Suppressor macrophage treated with lipopolysaccharide for 4 hours (primary cell): Measurements from ENCODE around the gene DEPDC7.
"Not testable (repeated sequence)": the region's sequence is repeated elsewhere in the genome, so short reads cannot be mapped to it uniquely, and the experiment has no call there.

Experiments
- DNase-seq: peaks from one replicate; pipeline ENCODE4 v3.0.0-alpha.2; 2020

DEPDC7 gene

DNA sequence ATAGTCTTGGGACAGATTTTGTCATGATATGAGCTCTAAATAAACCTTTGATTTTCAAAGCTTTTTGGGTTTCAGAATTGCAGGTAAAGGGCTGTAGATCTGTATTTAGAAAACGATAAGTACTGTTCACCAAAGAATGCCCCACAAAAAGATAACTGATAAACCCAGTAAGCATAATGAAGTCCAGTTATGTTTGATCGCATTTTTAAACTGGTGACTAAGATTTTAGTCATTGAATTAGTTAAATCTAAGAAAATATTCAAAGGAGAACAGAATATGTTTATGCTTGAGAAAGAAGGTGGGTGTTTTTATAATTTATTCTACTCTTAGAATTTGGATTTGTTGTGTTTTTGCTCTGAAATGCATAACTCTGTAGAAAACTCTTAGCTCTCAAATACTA, 11.6 kb downstream of the DEPDC7 start:
- no peak for DNase-seq

DNA sequence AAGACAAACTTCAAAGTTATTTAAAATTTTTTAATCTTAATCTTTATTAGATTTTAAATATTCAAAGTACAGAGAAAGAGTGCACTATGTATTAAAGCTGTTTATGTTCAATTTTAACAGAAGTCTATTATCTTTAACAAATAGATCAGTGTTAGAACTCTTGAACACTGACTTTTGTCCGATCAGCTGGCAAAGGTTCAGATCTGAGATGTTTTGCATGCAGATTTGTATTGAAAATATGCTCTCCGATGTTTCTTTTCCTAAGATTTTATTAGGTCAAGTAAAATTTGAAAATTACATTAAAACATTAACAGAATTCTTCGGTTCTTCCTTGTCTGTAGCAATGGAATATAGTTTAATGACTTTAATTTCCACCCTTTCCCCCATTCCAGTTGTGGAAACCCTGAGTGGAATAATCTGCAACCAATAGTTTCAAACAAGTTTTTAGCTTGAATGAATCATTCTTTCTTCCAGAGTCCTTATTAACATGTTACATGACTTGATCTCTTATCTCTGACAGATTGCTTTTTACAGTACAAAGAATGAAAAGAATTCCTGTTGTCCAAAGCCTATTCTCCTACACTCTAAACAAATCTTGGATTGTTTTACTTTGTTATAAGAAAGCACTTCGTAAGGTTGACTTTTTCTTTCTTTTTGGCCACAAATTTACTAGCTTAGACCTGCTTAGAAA, 12.3 kb downstream of the DEPDC7 start:
- no peak for DNase-seq

DNA sequence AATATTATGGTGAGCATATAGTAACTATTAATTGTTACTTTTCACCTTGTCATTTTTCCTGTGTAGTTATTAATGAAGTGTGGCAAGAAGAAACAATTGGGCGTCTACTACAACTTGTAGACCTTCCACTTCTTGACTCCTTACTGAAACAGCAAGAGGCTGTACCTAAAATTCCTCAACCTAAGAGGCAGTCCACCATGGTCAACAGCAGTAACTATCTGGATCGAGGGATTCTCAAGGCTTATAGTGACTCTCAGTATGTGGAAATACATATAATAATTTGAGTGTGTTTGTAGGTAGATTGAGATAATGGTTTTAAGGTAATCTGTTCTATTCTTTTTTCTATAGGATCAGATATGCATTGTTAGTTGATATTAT, 12.8 kb downstream of the DEPDC7 start:
- DNase-seq = no peak

DNA sequence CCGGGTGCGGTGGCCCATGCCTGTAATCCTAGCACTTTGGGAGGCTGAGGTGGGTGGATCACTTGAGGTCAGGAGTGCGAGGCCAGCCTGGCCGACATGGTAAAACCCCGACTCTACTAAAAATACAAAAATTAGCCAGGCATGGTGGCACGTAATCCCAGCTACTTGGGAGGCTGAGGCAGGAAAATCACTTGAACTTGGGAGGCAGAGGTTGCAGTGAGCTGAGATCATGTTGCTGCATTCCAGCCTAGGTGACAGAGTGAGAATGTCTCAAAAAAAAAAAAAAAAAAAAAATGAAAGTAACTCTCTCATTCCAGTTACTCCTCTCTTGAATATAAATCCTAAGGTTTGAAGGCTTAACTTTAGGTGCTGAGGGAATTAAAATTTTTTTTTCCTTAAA, 13.5 kb downstream of the DEPDC7 start:
- not testable (repeated sequence) for DNase-seq

GRCh38 chr11:33033493-33033892, 17.8 kb downstream of the DEPDC7 start:
- no peak for DNase-seq

GRCh38 chr11:33035011-33035410, 19.3 kb downstream of the DEPDC7 start:
- no peak for DNase-seq

GRCh38 chr11:33039274-33040032, 23.8 kb downstream of the DEPDC7 start, which contains the start of gene TCP11L1:
TSS of gene TCP11L1 (plus strand) at chr11:33039572. CDS start at chr11:33043774, 4,202 bp downstream.
- DNase-seq = peak; percentile 81

DNA sequence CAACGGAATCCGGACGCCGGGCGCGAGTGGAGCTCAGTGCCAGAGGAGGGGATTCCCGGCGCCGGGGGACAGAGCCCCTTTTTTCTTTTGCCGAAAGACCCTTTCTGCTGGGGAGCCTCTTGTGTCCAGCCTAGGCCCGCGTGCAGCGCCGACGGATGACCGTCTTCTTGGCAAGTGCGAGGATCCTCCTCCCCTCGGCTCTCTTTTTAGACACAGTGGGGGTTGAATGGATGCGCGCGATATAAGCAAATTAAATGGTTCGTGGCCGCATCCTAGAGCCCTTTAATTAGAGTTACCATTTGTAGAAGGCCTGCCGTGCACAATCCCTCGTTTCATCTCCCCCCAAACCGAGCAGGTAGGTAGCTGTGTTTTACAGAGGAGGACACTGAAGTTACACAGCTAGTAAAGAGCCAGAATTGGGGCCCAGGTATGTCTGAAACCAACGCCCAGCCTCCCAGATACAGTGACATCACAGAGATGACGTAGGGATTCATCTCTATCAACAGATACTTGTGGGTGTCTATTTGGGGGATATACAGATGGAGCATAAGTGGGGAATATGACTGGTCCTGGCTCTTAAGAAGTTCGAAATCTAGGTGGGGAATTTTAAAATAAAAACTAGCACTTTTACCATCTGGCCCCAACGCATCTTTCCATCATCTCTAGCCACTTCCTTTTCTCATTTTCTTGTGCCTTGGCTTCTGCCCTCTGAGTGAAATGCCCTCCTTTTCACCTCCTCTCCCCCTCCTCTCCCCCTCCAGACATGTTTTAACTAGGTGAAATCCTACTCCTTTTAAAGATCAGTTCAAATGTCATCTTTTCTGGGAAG, 24.6 kb downstream of the DEPDC7 start:
- no peak for DNase-seq

GRCh38 chr11:33040862-33041453, 25.3 kb downstream of the DEPDC7 start:
- peak; percentile 30 for DNase-seq

GRCh38 chr11:33043221-33043830, 27.6 kb downstream of the DEPDC7 start:
- DNase-seq = no peak

DNA sequence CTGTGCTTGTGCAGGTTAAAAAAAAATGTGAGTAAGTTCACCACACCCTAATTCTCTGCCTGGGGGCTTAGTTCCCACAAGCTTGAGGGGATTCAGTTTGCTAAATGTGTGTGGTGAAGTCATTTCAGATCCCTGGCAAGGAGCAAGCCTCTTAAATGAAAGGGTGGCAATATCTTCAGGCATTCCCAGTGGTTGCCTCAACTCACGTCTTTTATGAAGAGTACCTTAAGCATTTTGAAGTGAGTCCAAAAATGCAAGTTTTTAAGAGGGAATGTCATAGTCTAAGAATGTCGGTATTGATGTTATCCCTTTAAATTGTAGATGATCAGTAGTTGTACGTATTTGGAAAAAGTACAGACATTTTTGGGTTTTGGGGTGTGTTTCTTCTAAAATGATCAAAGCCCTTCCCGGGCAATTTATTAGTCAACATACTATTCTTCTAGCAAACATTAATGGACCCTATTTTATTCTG, 28.6 kb downstream of the DEPDC7 start:
- no peak for DNase-seq

DNA sequence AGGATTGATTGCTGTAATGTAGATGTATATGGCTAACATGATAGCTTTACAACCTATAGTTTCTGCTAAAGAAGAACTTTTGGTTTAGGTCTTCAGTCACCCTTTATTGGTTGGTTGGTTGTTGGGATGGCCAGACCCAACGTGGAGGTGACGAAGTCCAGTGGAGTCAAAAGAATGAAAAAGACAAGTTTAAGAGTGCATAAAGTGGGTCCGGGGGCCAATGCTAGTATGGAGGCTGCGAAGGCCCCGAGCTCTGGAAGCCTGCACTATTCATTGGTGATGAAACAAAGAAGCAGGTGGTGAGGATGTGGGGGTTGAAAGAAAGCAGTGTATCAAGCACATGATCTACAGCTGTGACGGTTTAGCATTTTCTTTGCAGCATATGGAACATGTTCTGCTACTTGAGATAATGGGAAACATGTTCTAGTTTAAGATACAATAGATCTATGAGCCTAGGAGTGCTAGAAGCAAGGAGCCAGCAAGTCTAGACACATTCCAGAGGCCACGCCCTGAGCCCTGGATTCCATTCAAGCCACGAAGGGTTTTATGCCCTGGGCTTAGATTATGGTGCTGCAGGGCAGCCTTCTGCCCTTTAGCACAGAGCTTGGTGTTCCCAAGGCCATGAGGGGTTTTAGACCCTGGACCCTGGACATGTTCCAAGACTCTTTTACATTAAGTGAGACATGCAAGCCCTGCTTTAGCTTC, 30.0 kb downstream of the DEPDC7 start:
- DNase-seq = no peak

DNA sequence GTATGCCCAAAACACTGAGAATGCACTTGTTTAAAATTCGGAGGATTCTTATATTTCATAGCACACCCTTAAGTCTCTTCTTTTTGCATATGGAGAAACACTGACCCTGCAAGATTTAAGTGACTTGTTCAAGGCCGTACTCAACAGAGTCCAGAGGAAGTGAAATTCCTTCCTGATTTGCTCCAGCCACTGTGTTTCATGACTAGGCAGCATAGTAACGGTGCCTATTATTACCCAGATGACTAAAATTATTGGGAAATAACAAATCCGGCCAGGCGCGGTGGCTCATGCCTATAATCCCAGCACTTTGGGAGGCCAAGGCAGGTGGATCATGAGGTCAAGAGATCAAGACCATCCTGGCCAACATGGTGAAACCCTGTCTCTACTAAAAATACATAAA, 33.0 kb downstream of the DEPDC7 start:
- peak; percentile 92 for DNase-seq

- not testable (repeated sequence) for DNase-seq
Measured at GRCh38 chr11:33049565-33050408, 34.1 kb downstream of the DEPDC7 start.

GRCh38 chr11:33052231-33052630, 36.6 kb downstream of the DEPDC7 start:
- DNase-seq = peak; percentile 53

GRCh38 chr11:33055375-33055774, 39.7 kb downstream of the DEPDC7 start:
- no peak for DNase-seq

DNA sequence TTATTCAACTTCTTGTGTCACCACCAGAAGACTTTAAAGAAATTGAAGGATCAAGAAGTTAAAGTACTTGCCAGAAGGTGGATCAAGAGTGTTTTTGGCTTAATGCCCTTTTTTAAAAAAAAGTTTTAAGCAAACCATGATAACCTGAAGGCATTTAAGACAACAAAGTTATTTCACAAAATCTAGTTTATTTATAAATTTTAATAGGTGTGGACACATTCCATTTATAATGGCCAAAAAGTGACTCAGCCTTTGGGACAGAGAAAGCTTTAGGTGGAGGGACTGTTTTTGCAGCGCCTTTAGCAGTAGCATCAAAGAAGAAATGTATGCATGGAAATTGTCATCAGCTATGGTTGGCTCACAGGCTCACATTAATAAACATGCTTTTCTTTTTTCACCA, 41.6 kb downstream of the DEPDC7 start:
- no peak for DNase-seq

DNA sequence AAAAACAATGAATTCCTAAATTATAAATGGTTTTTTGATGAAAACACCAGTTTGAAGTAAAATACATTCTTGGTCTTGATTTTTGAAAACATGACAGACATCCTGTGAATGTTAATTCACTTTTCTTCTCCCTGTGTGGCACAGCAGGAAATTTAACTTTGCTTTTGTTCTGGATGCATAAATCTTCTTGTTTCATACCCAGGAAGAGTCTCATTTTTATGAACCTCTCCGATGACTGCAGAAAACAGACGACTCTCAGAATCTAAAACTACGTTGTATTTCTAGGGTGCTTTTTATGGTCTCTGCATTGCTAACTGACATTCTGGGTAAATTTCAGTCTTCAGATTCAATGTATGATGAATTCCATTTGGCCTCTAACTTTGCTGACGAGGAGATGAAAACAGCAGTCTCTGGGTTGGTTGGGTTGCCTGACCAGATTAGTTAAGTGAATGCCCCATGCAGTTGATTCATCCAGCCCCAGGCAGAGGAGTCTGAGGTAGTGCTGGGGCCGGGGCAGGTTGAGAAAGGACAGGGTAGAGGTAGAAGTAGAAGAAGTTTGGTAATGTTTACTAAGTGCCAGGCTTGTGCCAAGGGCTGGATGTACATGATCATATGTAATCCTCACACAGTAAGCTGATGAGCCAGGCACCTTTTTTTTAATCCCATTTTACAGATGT, 43.8 kb downstream of the DEPDC7 start:
- DNase-seq = no peak

GRCh38 chr11:33060271-33060670, 44.6 kb downstream of the DEPDC7 start:
- no peak for DNase-seq

DNA sequence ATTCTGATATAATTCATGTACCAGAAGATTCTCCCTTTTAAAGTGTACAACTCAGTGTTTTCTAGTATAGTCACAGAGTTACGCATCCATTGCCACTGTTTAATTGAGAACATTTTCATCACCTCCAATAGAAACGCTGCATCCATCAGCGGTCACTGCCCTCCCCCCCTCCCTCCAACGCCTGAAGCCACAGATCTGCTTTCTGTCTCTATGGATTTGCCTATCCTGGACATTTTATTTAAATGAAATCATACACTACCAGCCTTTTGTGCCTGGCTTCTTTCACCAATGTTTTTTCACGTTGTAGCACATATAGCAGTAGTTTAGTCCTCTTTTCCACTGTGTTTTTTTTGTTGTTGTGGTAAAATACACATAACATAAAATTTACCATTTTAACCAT, 46.5 kb downstream of the DEPDC7 start:
- DNase-seq = no peak
